Left ventricle myocardium inferior (tissue), 1 donor: ENCODE measurements around the gene KIAA1671. TPM values are rescaled to one million over a fixed set of nuclear protein-coding genes. Genes with fewer than 3 reads are reported as not detected.

Experiments
- DNase-seq: peaks from one replicate; pipeline ENCODE4 v3.0.0-alpha.2; 2020
- H3K27ac ChIP-seq: fragments of 200-600 bp; replicated peaks from 2 replicates; pipeline ENCODE4 v1.8.0; 2021
- H3K27me3 ChIP-seq: fragments of 200-600 bp; 2 replicates; pipeline ENCODE4 v1.8.0; 2021; ENCODE audit warnings: low read depth
- H3K36me3 ChIP-seq: fragments of 200-600 bp; 2 replicates; pipeline ENCODE4 v1.8.0; 2021
- H3K4me1 ChIP-seq: fragments of 200-600 bp; 2 replicates; pipeline ENCODE4 v1.8.0; 2021
- H3K4me3 ChIP-seq: fragments of 200-600 bp; 2 replicates; pipeline ENCODE4 v1.8.0; 2021; ENCODE audit warnings: mild to moderate bottlenecking, moderate library complexity
- H3K9me3 ChIP-seq: fragments of 200-600 bp; replicated peaks from 2 replicates; pipeline ENCODE4 v1.8.0; 2021
- intact Hi-C: fragments of 100-400 bp; cut with micrococcal nuclease; formaldehyde crosslinking; loops from one replicate; pipeline ENCODE4 v1.11.0; 2022
- total RNA-seq: library from RNA; stranded (reverse); fragmentation: NEBNext Ultra II Directional; extraction: Animal tissue kit (Norgen Biotek cat#: 25700); gene quantifications from one replicate; pipeline ENCODE4 v1.2.1, GENCODE V29; 2021
- TF ChIP-seq, protein P1 (sequence below): fragments of 200-600 bp; IDR thresholded peaks from 2 replicates; pipeline ENCODE4 v1.8.0; 2021; ENCODE audit warnings: antibody characterized with exemption, mild to moderate bottlenecking, borderline replicate concordance
- donor health status: DM: no; HTN: yes; CAD: no; lungs with severe emphysema.

Gene KIAA1671
- total RNA-seq, 1 donor from 2014 or later = 12.2 TPM

GRCh38 chr22:25146307-25146706 lies 193.8 kb downstream of the KIAA1671 start:
- Histone ChIP-seq H3K4me3 (no peak overlapping the region), H3K36me3 (no peaks in the 10 kb centered on the region), H3K9me3 (no peaks in the 10 kb centered on the region), H3K27me3 (no peaks in the 10 kb centered on the region), H3K27ac (no peak overlapping the region), H3K4me1 (peaks cover 56% of the 10 kb centered on the region)
- TF ChIP-seq, protein P1, sequence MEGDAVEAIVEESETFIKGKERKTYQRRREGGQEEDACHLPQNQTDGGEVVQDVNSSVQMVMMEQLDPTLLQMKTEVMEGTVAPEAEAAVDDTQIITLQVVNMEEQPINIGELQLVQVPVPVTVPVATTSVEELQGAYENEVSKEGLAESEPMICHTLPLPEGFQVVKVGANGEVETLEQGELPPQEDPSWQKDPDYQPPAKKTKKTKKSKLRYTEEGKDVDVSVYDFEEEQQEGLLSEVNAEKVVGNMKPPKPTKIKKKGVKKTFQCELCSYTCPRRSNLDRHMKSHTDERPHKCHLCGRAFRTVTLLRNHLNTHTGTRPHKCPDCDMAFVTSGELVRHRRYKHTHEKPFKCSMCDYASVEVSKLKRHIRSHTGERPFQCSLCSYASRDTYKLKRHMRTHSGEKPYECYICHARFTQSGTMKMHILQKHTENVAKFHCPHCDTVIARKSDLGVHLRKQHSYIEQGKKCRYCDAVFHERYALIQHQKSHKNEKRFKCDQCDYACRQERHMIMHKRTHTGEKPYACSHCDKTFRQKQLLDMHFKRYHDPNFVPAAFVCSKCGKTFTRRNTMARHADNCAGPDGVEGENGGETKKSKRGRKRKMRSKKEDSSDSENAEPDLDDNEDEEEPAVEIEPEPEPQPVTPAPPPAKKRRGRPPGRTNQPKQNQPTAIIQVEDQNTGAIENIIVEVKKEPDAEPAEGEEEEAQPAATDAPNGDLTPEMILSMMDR = no peak
- DNase-seq = no peak
- intact Hi-C loops = no loop called here

- Histone ChIP-seq H3K27ac (no peak overlapping the region), H3K4me3 (no peak overlapping the region), H3K36me3 (no peaks in the 10 kb centered on the region), H3K27me3 (no peaks in the 10 kb centered on the region), H3K9me3 (no peaks in the 10 kb centered on the region), H3K4me1 (peaks cover 54% of the 10 kb centered on the region)
- TF ChIP-seq, protein P1 = no peak
- DNase-seq = no peak
- intact Hi-C loops = no loop called here
Measured at GRCh38 chr22:25146906-25147641, 194.6 kb downstream of the KIAA1671 start.

DNA sequence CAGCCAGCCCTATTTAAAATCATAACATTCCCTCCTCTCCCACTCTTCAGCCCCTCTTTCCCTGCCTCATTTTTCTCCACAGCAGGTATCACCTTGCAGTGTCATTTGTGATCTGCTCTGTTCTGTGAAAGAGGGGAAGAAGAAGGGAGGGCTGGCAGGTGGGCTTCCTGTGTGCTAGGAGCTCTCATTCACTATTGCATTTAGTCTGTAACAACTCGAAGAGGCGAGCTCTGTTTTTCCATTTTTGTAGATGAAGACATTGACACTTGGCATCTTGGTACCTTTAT lies 195.1 kb downstream of the KIAA1671 start:
- Histone ChIP-seq H3K4me3 (no peak overlapping the region), H3K4me1 (peaks cover 49% of the 10 kb centered on the region), H3K27me3 (no peaks in the 10 kb centered on the region), H3K36me3 (no peaks in the 10 kb centered on the region), H3K9me3 (no peaks in the 10 kb centered on the region), H3K27ac (no peak overlapping the region)
- TF ChIP-seq, protein P1 = no peak
- DNase-seq = no peak
- intact Hi-C loops = no loop called here

GRCh38 chr22:25148149-25148691 lies 195.7 kb downstream of the KIAA1671 start:
- Histone ChIP-seq H3K27ac (peak overlapping the region; percentile 18), H3K27me3 (no peaks in the 10 kb centered on the region), H3K4me3 (no peak overlapping the region), H3K36me3 (no peaks in the 10 kb centered on the region), H3K9me3 (no peaks in the 10 kb centered on the region), H3K4me1 (peaks cover 44% of the 10 kb centered on the region)
- intact Hi-C loops = no loop called here
- DNase-seq = peak; percentile 38
- TF ChIP-seq, protein P1 = peak; percentile 9

- intact Hi-C loops = no loop called here
Measured at GRCh38 chr22:25149014-25149413, 196.5 kb downstream of the KIAA1671 start.

More at GRCh38 chr22:25149014-25149413, 196.5 kb downstream of the KIAA1671 start:
- no peaks in the 10 kb centered on the region for H3K36me3 ChIP-seq
- TF ChIP-seq, protein P1 = no peak
- no peaks in the 10 kb centered on the region for H3K9me3 ChIP-seq
- H3K4me1 ChIP-seq = peaks cover 47% of the 10 kb centered on the region
- H3K27me3 ChIP-seq = no peaks in the 10 kb centered on the region
- no peak overlapping the region for H3K4me3 ChIP-seq
- DNase-seq = no peak
- H3K27ac ChIP-seq = peak overlapping the region; percentile 18
